SU-DHL-6 (cell line): ENCODE results near the gene GLIS2.

ENCODE experiments used
- H2AFZ ChIP-seq: fragments of 200-600 bp; sonication (generic); 2 replicates; pipeline ENCODE4 v1.6.1; 2014; ENCODE audit warnings: low read depth, mild to moderate bottlenecking, moderate library complexity, mixed read lengths, antibody characterized with exemption, low read length; ENCODE audit not compliant: severe bottlenecking
- H3F3A ChIP-seq: fragments of 200-600 bp; shearing (Covaris generic); 2 replicates; pipeline ENCODE4 v1.6.0; 2016; ENCODE audit warnings: antibody characterized with exemption, mild to moderate bottlenecking; ENCODE audit not compliant: insufficient read depth
- H3K27ac ChIP-seq: fragments of 200-600 bp; sonication (generic); 2 replicates; pipeline ENCODE4 v1.5.1; 2016; ENCODE audit warnings: low read depth, mild to moderate bottlenecking, low read length, moderate library complexity, mixed read lengths
- H3K27me3 ChIP-seq: fragments of 200-600 bp; sonication (generic), shearing (Covaris generic); 2 replicates; pipeline ENCODE4 v1.6.0; 2014; ENCODE audit warnings: mild to moderate bottlenecking, low read length
- H3K36me3 ChIP-seq: fragments of 200-600 bp; sonication (generic); 2 replicates; pipeline ENCODE4 v1.6.1; 2014; ENCODE audit warnings: mild to moderate bottlenecking, low read length, mixed read lengths
- H3K4me2 ChIP-seq: fragments of 300-600, 200-600 bp; shearing (Covaris generic), sonication (generic); 2 replicates; pipeline ENCODE4 v1.6.0; 2014; ENCODE audit warnings: low read length, low read depth, mild to moderate bottlenecking; ENCODE audit not compliant: poor library complexity, severe bottlenecking
- H3K4me3 ChIP-seq: fragments of 200-600 bp; sonication (generic); 2 replicates; pipeline ENCODE4 v1.5.1; 2014; ENCODE audit warnings: antibody characterized with exemption, low read length, mild to moderate bottlenecking, mixed read lengths; ENCODE audit not compliant: insufficient read depth, poor library complexity, severe bottlenecking
- H3K79me2 ChIP-seq: fragments of 200-600 bp; sonication (generic); 2 replicates; pipeline ENCODE4 v1.6.1; 2014; ENCODE audit warnings: mild to moderate bottlenecking, low read length, moderate library complexity; ENCODE audit not compliant: insufficient read depth
- H3K9ac ChIP-seq: fragments of 200-600 bp; sonication (generic); 2 replicates; pipeline ENCODE4 v1.7.0; 2014; ENCODE audit warnings: mild to moderate bottlenecking, low read length
- H3K9me2 ChIP-seq: fragments of 200-600 bp; sonication (generic); replicated peaks from 2 replicates; pipeline ENCODE4 v1.6.1; 2014; ENCODE audit warnings: low read length; ENCODE audit not compliant: insufficient read depth
- H3K9me3 ChIP-seq: fragments of 200-600 bp; sonication (generic); 2 replicates; pipeline ENCODE4 v1.6.1; 2014; ENCODE audit warnings: low read length, mixed read lengths; ENCODE audit not compliant: insufficient read depth
- H4K20me1 ChIP-seq: fragments of 200-600 bp; sonication (generic); 2 replicates; pipeline ENCODE4 v1.6.1; 2014; ENCODE audit warnings: low read depth, mild to moderate bottlenecking, antibody characterized with exemption, low read length, moderate library complexity, mixed read lengths
- EZH2phosphoT487 ChIP-seq: fragments of 200-600 bp; sonication (generic), shearing (Covaris generic); conservative IDR thresholded peaks from 2 replicates; pipeline ENCODE4 v1.6.1; 2018; ENCODE audit warnings: mild to moderate bottlenecking, antibody characterized with exemption, low read length, moderate library complexity, mixed read lengths
- TF ChIP-seq, protein P1 (sequence below): fragments of 200-600 bp; sonication (generic); IDR thresholded peaks from one replicate; pipeline ENCODE4 v1.5.1; 2017; ENCODE audit warnings: antibody characterized with exemption, mild to moderate bottlenecking, low read length, moderate library complexity; ENCODE audit not compliant: insufficient read depth, poor library complexity, severe bottlenecking

The GLIS2 gene

DNA sequence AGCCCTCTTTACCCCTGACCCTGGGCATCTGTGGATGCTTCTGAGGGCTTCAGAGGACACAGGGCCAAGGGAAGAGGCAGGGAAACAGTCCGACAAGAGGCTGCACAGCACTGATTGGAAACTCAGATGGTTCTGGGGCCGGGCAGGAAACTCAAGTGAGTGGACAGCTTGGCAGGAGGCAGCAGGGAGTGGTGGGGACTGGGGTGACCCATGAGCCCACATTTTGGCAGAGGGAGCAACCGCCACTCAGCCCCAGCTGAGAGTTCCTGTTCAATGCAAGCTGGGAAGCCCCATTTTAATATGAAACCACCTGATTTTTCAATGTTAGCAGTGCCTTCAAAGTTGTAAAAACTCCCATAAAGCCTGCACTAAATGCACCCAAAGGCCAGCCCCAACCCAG lies 54.3 kb downstream of the GLIS2 start:
- no peak overlapping the region for H3K27ac ChIP-seq
- no peaks in the 10 kb centered on the region for H3K27me3 ChIP-seq
- no peaks in the 10 kb centered on the region for H3K9me3 ChIP-seq
- peaks cover 3% of the 10 kb centered on the region; the same call in 1 of the 2 replicates for H4K20me1 ChIP-seq
- no peak overlapping the region for H3K4me3 ChIP-seq
- TF ChIP-seq, protein P1, sequence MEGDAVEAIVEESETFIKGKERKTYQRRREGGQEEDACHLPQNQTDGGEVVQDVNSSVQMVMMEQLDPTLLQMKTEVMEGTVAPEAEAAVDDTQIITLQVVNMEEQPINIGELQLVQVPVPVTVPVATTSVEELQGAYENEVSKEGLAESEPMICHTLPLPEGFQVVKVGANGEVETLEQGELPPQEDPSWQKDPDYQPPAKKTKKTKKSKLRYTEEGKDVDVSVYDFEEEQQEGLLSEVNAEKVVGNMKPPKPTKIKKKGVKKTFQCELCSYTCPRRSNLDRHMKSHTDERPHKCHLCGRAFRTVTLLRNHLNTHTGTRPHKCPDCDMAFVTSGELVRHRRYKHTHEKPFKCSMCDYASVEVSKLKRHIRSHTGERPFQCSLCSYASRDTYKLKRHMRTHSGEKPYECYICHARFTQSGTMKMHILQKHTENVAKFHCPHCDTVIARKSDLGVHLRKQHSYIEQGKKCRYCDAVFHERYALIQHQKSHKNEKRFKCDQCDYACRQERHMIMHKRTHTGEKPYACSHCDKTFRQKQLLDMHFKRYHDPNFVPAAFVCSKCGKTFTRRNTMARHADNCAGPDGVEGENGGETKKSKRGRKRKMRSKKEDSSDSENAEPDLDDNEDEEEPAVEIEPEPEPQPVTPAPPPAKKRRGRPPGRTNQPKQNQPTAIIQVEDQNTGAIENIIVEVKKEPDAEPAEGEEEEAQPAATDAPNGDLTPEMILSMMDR, result no peak
- no peak for TF ChIP-seq EZH2phosphoT487
- no peaks in the 10 kb centered on the region for H3K9me2 ChIP-seq
- H2AFZ ChIP-seq, result no peak overlapping the region
- H3K9ac ChIP-seq, result no peak overlapping the region
- no peaks in the 10 kb centered on the region for H3K36me3 ChIP-seq
- H3K79me2 ChIP-seq, result no peaks in the 10 kb centered on the region
- no peak overlapping the region for H3K4me2 ChIP-seq
- no peaks in the 10 kb centered on the region for H3F3A ChIP-seq

DNA sequence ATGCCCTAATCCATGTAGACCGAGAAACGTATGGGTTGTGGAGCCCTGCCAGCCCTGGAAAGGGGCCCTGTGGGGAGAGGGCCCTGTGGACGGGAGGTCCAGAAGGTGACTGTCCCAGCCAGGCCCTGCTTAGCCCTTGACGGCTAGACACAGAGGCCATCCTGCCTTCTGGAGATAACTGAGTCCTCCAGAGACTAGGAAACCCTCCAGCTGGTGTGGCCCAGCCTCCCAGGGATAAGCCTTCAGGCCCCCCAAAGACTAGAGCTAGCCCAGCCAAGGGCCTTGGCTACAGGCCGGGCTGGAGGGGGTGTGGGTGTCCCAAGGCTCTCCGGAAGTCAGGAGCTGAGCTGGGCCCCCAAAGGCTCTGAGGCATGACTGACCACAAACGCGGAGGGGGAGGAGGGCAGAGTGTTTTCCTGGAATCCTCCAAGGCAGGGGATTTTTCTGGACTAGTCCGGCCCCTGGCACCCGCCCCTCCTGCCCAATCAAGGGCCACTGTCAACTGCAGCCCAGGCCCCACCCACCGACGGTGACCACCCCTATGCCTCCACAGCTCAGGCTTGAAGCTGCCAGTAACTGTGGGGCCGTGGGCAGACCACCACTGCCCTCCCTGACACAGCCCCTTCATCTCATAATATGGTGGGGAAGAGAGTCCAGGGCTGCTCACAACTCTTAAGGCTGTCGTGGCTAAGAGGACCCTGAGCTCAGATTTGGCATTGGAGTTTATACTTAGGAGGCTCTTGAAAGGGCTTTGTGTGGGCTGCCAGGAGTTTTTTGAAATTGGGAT lies 54.9 kb downstream of the GLIS2 start:
- Histone ChIP-seq H3K9me2 (no peaks in the 10 kb centered on the region), H3K79me2 (no peaks in the 10 kb centered on the region), H3K4me3 (no peak overlapping the region), H3K36me3 (no peaks in the 10 kb centered on the region), H3F3A (no peaks in the 10 kb centered on the region), H3K4me2 (no peak overlapping the region), H4K20me1 (peaks cover 3% of the 10 kb centered on the region; the same call in 1 of the 2 replicates), H3K27ac (no peak overlapping the region), H3K9ac (no peak overlapping the region), H3K9me3 (no peaks in the 10 kb centered on the region), H3K27me3 (no peaks in the 10 kb centered on the region), H2AFZ (no peak overlapping the region)
- TF ChIP-seq, protein P1, result no peak
- TF ChIP-seq EZH2phosphoT487, result no peak

DNA sequence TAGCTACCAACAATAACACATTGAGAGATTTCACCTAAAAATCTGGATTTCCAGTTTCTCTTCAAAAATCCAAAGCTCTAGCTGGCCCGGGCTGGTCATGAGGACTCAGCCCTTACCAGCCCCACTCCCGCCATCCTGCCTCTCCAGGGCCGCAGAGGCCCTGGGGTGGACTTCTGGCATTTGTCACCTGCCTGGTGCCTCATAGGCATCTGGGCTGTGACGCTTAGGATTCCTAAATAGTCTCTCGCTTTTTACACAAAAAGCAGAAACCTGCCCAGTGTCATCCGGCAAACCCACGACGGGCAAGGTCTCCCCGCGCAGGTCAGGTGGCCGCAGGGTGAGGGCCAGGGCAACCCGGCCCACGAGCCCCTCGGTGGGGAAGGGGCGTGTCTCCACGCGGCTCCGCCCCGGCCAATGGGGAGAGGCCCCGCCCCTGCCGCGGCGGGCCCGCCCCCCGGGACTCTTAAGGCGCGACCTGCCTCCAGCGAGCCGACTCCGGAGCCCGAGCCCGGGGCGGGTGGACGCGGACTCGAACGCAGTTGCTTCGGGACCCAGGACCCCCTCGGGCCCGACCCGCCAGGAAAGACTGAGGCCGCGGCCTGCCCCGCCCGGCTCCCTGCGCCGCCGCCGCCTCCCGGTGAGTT lies 55.6 kb downstream of the GLIS2 start, which contains the start of gene VASN:
Gene VASN, plus strand, starts transcription at position 492 of the 644 bp plus-strand sequence. CDS start 9,030 bp downstream, outside the sequence.
- Histone ChIP-seq H3K9me2 (no peaks in the 10 kb centered on the region), H4K20me1 (peaks cover 3% of the 10 kb centered on the region; the same call in 1 of the 2 replicates), H3K27me3 (no peaks in the 10 kb centered on the region), H3F3A (no peaks in the 10 kb centered on the region), H3K36me3 (no peaks in the 10 kb centered on the region), H2AFZ (no peak within 1 kb of the TSS), H3K9me3 (no peaks in the 10 kb centered on the region), H3K4me2 (peak within 1 kb of the TSS; percentile 32), H3K4me3 (no peak within 1 kb of the TSS), H3K9ac (peak within 1 kb of the TSS; percentile 11; the same call in 1 of the 2 replicates), H3K79me2 (no peaks in the 10 kb centered on the region), H3K27ac (no peak within 1 kb of the TSS)
- TF ChIP-seq EZH2phosphoT487, result no peak
- TF ChIP-seq, protein P1, result no peak
